HTERT RPE-1 (cell line): ENCODE data around the gene CDK9.
"Not testable (repeated sequence)": the region's sequence is repeated elsewhere in the genome, so short reads cannot be mapped to it uniquely, and the experiment has no call there.

Experiments
- in situ Hi-C: fragments of 300-500 bp; cut with MboI; formaldehyde crosslinking; loops from 4 replicates; pipeline ENCODE4 v1.14.3; 2020; ENCODE audit warnings: low sequenced_read_pairs

The CDK9 gene

GRCh38 chr9:127779136-127779981 lies 6.5 kb upstream of the CDK9 start:
- in situ Hi-C loops = no loop called here

- in situ Hi-C loops = no loop called here
Measured at GRCh38 chr9:127780126-127780885, 5.5 kb upstream of the CDK9 start.

DNA sequence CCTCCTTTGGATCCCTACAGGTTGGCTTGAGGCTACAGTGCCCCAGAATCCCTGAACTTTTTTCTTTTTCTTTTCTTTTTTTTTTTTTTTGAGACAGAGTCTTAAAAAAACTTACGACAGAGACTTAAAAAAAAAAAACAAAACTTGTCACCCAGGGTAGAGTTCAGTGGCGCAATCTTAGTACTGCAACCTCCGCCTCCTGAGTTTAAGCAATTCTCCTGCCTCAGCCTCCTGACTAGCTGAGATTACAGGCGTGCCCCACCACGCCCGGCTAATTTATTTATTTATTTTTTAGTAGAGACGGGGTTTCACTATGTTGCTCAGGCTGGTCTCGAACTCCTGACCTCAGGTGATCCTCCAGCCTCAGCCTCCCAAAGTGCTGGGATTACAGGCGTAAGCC lies 4.9 kb upstream of the CDK9 start:
- in situ Hi-C loops = not testable (repeated sequence)

DNA sequence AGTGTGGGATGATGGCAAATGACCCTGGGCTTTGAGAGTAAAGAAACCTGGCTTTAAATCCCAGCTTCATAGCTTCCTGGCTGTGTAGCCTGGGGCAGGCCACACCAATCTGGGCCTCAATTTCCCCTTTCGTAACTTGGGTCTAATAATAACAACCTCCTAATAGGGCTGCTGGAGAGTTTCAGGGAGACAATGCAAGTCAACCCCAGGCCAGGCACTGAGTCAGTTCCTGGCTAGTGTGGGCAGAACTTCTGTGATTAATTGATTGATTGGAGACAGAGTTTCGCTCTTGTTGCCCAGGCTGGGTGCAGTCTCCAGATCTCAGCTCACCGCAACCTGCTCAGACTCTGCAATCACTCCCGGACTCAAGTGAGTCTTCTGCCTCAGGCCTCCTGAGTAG lies 4.0 kb upstream of the CDK9 start:
- in situ Hi-C loops = no loop called here

DNA sequence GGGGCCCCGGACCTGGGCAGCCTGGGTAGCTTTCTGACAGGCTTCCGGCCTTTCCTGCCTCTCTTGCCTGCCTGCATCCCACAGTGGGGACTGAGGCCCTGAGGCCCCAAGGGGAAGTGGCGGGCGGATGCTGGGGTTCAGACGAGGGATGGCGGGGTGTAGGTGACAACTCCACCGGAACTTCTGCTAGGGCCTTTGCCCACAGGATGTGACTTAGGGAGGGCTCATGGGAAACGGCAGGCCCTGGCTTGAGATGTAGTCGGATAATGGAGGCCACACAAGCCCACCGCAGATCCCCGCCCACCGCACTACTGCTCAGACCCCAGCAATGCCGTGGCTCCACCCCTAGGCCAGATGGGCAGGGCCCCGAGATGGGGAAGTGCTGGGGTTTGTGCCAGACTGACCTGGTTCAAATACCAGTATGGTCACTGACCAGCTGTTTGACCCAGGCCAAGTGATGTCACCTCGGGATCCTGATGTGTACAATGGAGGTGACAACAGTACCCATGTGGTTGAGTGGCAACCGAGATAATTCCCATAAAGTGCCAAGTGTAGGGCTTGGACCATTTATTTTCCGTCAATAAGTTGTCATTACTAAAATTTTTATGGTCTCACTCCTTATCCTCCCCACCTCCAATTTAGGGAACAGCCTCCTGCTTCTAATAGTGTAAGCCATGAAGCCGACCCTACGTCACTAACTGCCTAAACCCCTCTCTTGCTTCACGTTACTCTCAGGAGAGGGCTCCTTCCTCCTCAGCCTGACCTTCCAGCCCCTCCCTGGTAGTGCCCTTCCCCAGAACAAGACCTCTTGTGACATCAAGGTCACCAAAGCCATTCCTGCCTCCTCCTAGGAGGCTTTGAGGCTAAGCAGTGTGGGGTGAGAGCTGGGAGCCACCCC lies 2.5 kb upstream of the CDK9 start:
- in situ Hi-C loops = no loop called here

GRCh38 chr9:127785023-127785932 lies 556 bp upstream of the CDK9 start:
- in situ Hi-C loops = no loop called here

- in situ Hi-C loops = no loop called here
Measured at GRCh38 chr9:127786773-127787104, 905 bp downstream of the CDK9 start.

GRCh38 chr9:127788337-127789011 lies 2.6 kb downstream of the CDK9 start:
- in situ Hi-C loops = no loop called here

- in situ Hi-C loops = no loop called here
Measured at GRCh38 chr9:127789179-127789578, 3.3 kb downstream of the CDK9 start.

DNA sequence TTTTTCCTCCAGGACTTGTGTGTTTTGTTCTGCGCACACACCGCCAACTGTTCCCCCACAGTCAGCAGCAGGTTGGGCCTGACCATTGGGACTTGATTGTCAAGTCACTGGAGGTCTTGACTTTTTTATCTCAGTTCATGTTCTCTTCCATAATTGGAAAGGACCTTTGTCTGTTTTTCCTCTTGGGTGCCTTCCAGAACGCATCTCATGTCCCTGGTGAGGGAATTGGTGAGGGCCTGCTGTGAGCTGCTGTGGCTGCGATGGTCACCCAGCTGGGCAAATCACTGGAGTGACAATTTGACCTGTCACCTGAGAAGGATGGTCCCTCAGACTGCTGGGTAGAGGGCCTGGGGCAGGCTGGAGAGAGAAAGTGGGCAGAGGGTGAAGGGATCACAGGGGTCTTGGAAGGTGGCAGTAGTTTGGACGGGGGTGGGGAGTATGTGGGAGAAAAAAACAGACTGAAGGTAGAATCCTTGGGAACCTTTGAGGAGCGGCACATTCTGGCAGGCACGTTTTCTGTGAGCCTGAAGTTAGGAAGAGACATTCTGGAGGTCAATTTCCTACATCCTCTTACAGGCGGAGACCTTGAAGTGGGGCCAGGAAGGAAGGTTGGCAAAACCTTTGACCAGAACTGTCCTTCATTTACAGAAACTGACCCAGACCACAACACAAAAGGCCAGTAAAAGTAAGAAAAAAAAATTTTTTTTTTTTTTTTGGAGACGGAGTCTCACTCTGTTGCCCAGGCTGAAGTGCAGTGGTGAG lies 4.4 kb downstream of the CDK9 start:
- in situ Hi-C loops = no loop called here

- in situ Hi-C loops = no loop called here
Measured at GRCh38 chr9:127791085-127791484, 5.3 kb downstream of the CDK9 start.

DNA sequence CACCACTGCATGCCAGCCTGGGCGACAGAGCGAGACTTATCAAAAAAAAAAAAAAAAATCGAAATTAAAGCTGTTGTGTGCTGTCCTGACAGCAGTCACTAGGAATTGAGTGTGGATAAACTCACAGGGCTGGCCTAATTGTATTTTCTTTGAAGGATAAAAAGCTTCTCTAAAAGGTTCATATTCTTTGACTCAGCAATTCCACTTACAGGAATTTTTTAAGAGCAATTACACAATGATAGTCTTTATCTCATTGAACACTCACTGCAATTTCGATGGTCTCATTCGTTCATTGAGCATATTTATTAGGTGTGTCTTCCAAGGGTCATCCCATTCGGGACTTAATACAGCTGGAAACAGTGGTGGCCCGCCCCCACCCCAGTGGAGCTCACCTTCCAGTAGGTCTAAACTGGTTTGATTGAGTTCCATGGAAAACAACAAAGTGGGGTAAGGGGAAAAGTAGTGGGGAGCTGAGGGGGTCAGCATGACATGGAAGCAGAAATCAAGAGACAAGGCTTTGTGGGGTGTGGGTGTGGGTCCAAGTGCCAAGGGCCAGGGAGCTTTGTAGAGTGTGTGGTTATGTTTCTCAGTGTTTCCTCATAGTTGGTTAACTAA lies 6.7 kb downstream of the CDK9 start:
- in situ Hi-C loops = no loop called here

DNA sequence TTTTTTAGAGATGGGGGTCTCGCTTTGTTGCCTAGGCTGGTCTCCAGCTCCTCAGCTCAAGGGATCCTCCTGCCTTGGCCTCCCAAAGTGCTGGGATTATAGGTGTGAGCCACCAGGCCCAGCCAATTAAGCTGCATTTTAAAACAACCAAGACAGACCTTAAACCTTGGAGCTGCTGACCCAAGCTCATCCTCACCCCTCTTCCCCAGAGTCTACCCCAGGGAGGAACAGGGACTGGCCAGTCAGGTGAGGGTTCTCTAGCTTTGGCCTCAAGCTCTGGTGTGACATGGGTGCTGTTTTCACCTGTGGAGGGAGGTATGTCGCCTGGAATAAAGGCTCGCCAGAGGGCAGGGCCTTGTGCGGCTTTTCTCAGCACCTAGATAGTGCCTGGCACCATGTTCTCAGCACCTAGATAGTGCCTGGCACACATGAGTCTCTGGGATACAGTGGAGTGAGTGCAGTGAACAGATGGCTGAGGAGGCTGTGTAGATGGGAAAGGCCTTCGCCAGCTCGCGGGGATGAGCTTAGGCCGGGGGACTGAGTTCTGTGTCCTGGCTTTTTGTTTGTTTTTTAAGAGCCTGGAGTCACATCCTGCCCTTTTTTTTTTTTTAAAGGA lies 7.4 kb downstream of the CDK9 start:
- in situ Hi-C loops = no loop called here

GRCh38 chr9:127794001-127794791 lies 8.4 kb downstream of the CDK9 start:
- in situ Hi-C loops = no loop called here

GRCh38 chr9:127796225-127796813 lies 10.5 kb downstream of the CDK9 start:
- in situ Hi-C loops = no loop called here

DNA sequence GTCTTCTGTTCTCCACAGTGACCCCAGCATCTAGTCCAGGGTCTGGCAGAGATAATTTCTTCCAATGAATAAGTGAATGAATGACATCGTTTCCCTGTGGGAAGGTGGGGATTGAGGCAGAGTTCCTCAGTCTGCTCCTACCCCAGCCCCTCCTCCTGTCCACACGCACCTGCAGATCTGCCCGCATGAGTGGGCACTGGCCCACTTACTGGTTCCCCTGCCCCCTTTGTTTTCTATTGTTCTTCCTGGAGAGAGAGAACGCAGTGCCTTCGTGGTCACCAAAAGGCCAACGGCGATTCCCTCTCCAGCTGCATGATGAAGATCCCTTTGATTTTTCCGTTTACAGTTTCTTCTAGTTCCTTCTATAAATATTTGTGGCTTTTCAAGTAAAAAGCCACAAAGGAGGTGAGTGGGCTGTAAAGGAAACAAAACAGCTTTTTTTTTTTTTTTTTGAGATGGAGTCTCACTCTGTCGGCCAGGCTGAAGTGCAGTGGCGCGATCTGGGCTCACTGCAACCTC lies 11.1 kb downstream of the CDK9 start:
- in situ Hi-C loops = no loop called here
